HG02642 (cell line): ENCODE data around the gene PGM5.
A peak's percentile ranks its signal among the peaks of the same experiment; 100 is the strongest.

ENCODE experiments used
- ATAC-seq: cut with Tn5 transposase; IDR thresholded peaks from one replicate; pipeline ENCODE4 v1.9.1; 2021; ENCODE audit warnings: mild to moderate bottlenecking; ENCODE audit not compliant: unreplicated experiment, poor library complexity

PGM5 gene

GRCh38 chr9:68522954-68523353 lies 166.5 kb downstream of the PGM5 start:
- ATAC-seq, result no peak

- no peak for ATAC-seq
These were observed 167.0 kb downstream of the PGM5 start for GRCh38 chr9:68523367-68523936.

GRCh38 chr9:68530618-68531017 lies 174.2 kb downstream of the PGM5 start:
- ATAC-seq, result no peak

GRCh38 chr9:68532131-68532530 lies 175.7 kb downstream of the PGM5 start:
- no peak for ATAC-seq

- ATAC-seq, result no peak
These were observed 177.3 kb downstream of the PGM5 start for GRCh38 chr9:68533678-68534077.

- no peak for ATAC-seq
These were observed 180.6 kb downstream of the PGM5 start for GRCh38 chr9:68536876-68537615.

- no peak for ATAC-seq
These were observed 181.1 kb downstream of the PGM5 start for GRCh38 chr9:68537616-68537880.

- no peak for ATAC-seq
These were observed 181.8 kb downstream of the PGM5 start for GRCh38 chr9:68538200-68538599.

- no peak for ATAC-seq
These were observed 184.5 kb downstream of the PGM5 start, which contains the start of gene TMEM252 for GRCh38 chr9:68540712-68541535. Gene TMEM252, minus strand, starts transcription at chr9:68540883. Its CDS starts 69 bp downstream, at chr9:68540814.

- no peak for ATAC-seq
These were observed 185.2 kb downstream of the PGM5 start for GRCh38 chr9:68541568-68541967.

- peak; percentile 46 for ATAC-seq
These were observed 188.8 kb downstream of the PGM5 start for GRCh38 chr9:68545033-68545705.

- ATAC-seq, result peak; percentile 83
These were observed 190.4 kb downstream of the PGM5 start for GRCh38 chr9:68546596-68547390.

GRCh38 chr9:68547417-68547816 lies 191.0 kb downstream of the PGM5 start:
- ATAC-seq, result no peak

- ATAC-seq, result no peak
These were observed 191.8 kb downstream of the PGM5 start for GRCh38 chr9:68548241-68548640.

- no peak for ATAC-seq
These were observed 194.8 kb downstream of the PGM5 start for GRCh38 chr9:68551191-68551590.

GRCh38 chr9:68552700-68553476 lies 196.5 kb downstream of the PGM5 start:
- no peak for ATAC-seq

GRCh38 chr9:68555437-68556150 lies 199.2 kb downstream of the PGM5 start:
- ATAC-seq, result no peak

- ATAC-seq, result no peak
These were observed 202.1 kb downstream of the PGM5 start for GRCh38 chr9:68558545-68558944.
